CD14-positive monocyte (primary cell): ENCODE measurements around the gene SBF2. TPM values are rescaled to one million over a fixed set of nuclear protein-coding genes. Genes with fewer than 3 reads are reported as not detected.

ENCODE experiments used
- DNase-seq, 3 donors: peaks; one replicate each; pipeline ENCODE4 v3.0.0-alpha.2; 2011 to 2022
- H2AFZ ChIP-seq: 2 replicates; pipeline ENCODE4 v1.6.0; 2012; ENCODE audit warnings: mild to moderate bottlenecking, low read depth, low read length, inconsistent platforms; ENCODE audit not compliant: insufficient read depth, poor library complexity, severe bottlenecking
- H3K27ac ChIP-seq, 2 donors: 1 replicate in 1 of 2; 2 replicates in 1 of 2; pipeline ENCODE4 v1.5.1; 2012 to 2013; ENCODE audit warnings: low read length in 2 of 2, control low read depth in 1 of 2, inconsistent platforms in 1 of 2, low read depth in 1 of 2, mild to moderate bottlenecking in 1 of 2
- H3K27me3 ChIP-seq, 2 donors: one replicate each; pipeline versions ENCODE4 v1.6.0 to v1.6.1; 2011 to 2013; ENCODE audit warnings: low read length in 2 of 2; ENCODE audit not compliant: control insufficient read depth in 2 of 2, insufficient read depth in 2 of 2
- H3K36me3 ChIP-seq, 2 donors: replicated peaks in 1 of 2; 1 replicate in 1 of 2; 2 replicates in 1 of 2; pipeline versions ENCODE4 v1.5.1 to v1.6.1; 2012 to 2013; ENCODE audit warnings: low read length in 2 of 2, control low read depth in 1 of 2, inconsistent platforms in 1 of 2, mild to moderate bottlenecking in 1 of 2; ENCODE audit not compliant: insufficient read depth in 2 of 2, control insufficient read depth in 1 of 2
- H3K4me1 ChIP-seq, 2 donors: 1 replicate in 1 of 2; 2 replicates in 1 of 2; pipeline versions ENCODE4 v1.5.1 to v1.6.1; 2012 to 2013; ENCODE audit warnings: low read length in 2 of 2, control low read depth in 1 of 2, inconsistent platforms in 1 of 2, mild to moderate bottlenecking in 1 of 2, moderate library complexity in 1 of 2; ENCODE audit not compliant: insufficient read depth in 2 of 2, control insufficient read depth in 1 of 2
- H3K4me2 ChIP-seq: replicated peaks from 2 replicates; pipeline ENCODE3; 2012; ENCODE audit warnings: low read length, moderate library complexity, mild to moderate bottlenecking; ENCODE audit not compliant: poor library complexity, severe bottlenecking; ENCODE audit errors: extremely low read depth
- H3K4me3 ChIP-seq, 3 experiments: fragments of 200-600 bp in 1 of 3; sonication (generic) in 1 of 3; replicated peaks in 1 of 3; 1 replicate in 2 of 3; 2 replicates in 1 of 3; pipeline ENCODE4 v1.5.1; 2011 to 2013; ENCODE audit warnings: low read length in 3 of 3, mild to moderate bottlenecking in 3 of 3, control low read depth in 2 of 3, low read depth in 2 of 3, inconsistent platforms in 1 of 3, moderate library complexity in 1 of 3
- H3K79me2 ChIP-seq: 2 replicates; pipeline ENCODE4 v1.6.0; 2012; ENCODE audit warnings: mild to moderate bottlenecking, control low read depth, inconsistent platforms, low read length, moderate library complexity; ENCODE audit not compliant: insufficient read depth
- H3K9ac ChIP-seq: 2 replicates; pipeline ENCODE4 v1.6.0; 2017; ENCODE audit warnings: low read length, mild to moderate bottlenecking; ENCODE audit not compliant: insufficient read depth, poor library complexity, severe bottlenecking
- H3K9me3 ChIP-seq, 2 donors: replicated peaks in 1 of 2; 1 replicate in 1 of 2; 2 replicates in 1 of 2; pipeline versions ENCODE4 v1.5.1 to v1.6.1; 2012 to 2013; ENCODE audit warnings: low read length in 2 of 2, control low read depth in 1 of 2; ENCODE audit not compliant: control insufficient read depth in 1 of 2, insufficient read depth in 1 of 2
- H4K20me1 ChIP-seq: 2 replicates; pipeline ENCODE4 v1.6.0; 2012; ENCODE audit warnings: mild to moderate bottlenecking, low read length, control low read depth, moderate library complexity; ENCODE audit not compliant: insufficient read depth
- H3K27ac Mint-ChIP-seq, 7 donors: one replicate each; pipeline ENCODE4 v1.8.0; 2020; ENCODE audit warnings: mild to moderate bottlenecking in 7 of 7, mixed read lengths in 7 of 7, moderate library complexity in 6 of 7, inconsistent platforms in 2 of 7
- H3K27me3 Mint-ChIP-seq, 3 donors: one replicate each; pipeline ENCODE4 v1.8.0; 2021 to 2022; ENCODE audit warnings: low read depth in 3 of 3, mild to moderate bottlenecking in 3 of 3, mixed read lengths in 3 of 3, moderate library complexity in 3 of 3, inconsistent platforms in 1 of 3
- H3K36me3 Mint-ChIP-seq, 2 donors: one replicate each; pipeline ENCODE4 v1.8.0; 2020; ENCODE audit warnings: mixed read lengths in 2 of 2, inconsistent platforms in 1 of 2, mild to moderate bottlenecking in 1 of 2
- H3K4me1 Mint-ChIP-seq: one replicate; pipeline ENCODE4 v1.8.0; 2020; ENCODE audit warnings: mild to moderate bottlenecking, mixed read lengths
- H3K4me3 Mint-ChIP-seq, 2 donors: one replicate each; pipeline ENCODE4 v1.8.0; 2020; ENCODE audit warnings: mild to moderate bottlenecking in 2 of 2, mixed read lengths in 2 of 2, moderate library complexity in 1 of 2
- H3K9me3 Mint-ChIP-seq, 7 donors: one replicate each; pipeline ENCODE4 v1.8.0; 2020 to 2022; ENCODE audit warnings: mixed read lengths in 7 of 7, mild to moderate bottlenecking in 6 of 7, moderate library complexity in 6 of 7, inconsistent platforms in 2 of 7
- WGBS: methylation state at CpG from one replicate; pipeline ENCODE4 v1.1.5; 2013; ENCODE audit warnings: missing lambda C conversion rate; ENCODE audit not compliant: insufficient coverage; 5-methylcytosine and 5-hydroxymethylcytosine counted together
- intact Hi-C, 2 donors: fragments of 100-400 bp; cut with micrococcal nuclease; formaldehyde crosslinking; loops; one replicate each; pipeline versions ENCODE4 v1.15.0 to v1.15.1; 2023
- polyA plus RNA-seq, 3 donors: library from polyadenylated mRNA; depleted of rRNA in 1 of 3; unstranded in 2 of 3; stranded (reverse) in 1 of 3; fragments of 300-500 nt in 2 of 3; fragments of >200 nt in 1 of 3; fragmentation: Illumina TruSeq in 2 of 3; gene quantifications; 1 replicate in 2 of 3; 2 replicates in 1 of 3; pipeline ENCODE4 v1.2.3, GENCODE V29; 2012 to 2021
- TF ChIP-seq, protein P1 (sequence below): fragments of 200-600 bp; IDR thresholded peaks from one replicate; pipeline ENCODE4 v1.8.0; 2022; ENCODE audit warnings: antibody characterized with exemption, mild to moderate bottlenecking

The SBF2 gene
- polyA plus RNA-seq, 3 donors: 8.9 to 30.7 (median 16.4) TPM

DNA sequence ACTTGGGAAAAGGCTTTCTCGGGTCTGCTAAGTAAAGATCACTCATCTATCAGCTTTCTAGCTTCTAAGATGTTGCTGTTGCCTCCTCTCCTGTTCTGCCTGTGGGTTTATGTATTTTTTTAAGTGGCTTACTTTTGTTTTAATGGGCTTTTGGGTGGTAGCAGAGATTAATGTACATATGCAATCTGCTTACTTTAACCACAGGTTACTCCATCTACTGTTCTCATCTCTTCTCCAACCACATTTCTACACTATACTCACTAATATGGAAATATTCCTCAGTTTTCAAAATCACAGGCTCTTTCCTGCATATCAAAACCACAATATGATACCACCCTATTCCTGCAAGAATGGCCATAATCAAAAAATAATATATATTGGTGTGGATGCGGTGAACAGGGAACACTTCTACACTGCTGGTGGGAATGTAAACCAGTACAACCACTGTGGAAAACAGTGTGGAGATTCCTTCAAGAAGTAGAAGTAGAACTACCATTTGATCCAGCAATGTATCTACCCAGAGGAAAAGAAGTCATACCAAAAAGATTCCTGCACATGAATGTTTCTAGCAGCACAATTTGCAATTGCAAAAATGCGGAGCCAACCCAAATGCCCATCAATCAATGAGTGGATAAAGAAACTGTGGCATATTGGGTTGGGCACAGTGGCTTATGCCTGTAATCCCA lies 341.4 kb downstream of the SBF2 start:
- TF ChIP-seq, protein P1, sequence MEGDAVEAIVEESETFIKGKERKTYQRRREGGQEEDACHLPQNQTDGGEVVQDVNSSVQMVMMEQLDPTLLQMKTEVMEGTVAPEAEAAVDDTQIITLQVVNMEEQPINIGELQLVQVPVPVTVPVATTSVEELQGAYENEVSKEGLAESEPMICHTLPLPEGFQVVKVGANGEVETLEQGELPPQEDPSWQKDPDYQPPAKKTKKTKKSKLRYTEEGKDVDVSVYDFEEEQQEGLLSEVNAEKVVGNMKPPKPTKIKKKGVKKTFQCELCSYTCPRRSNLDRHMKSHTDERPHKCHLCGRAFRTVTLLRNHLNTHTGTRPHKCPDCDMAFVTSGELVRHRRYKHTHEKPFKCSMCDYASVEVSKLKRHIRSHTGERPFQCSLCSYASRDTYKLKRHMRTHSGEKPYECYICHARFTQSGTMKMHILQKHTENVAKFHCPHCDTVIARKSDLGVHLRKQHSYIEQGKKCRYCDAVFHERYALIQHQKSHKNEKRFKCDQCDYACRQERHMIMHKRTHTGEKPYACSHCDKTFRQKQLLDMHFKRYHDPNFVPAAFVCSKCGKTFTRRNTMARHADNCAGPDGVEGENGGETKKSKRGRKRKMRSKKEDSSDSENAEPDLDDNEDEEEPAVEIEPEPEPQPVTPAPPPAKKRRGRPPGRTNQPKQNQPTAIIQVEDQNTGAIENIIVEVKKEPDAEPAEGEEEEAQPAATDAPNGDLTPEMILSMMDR: no peak
- H3K9me3 Mint-ChIP-seq: no peaks in the 10 kb centered on the region
- H3K27me3 ChIP-seq: no peaks in the 10 kb centered on the region
- no peaks in the 10 kb centered on the region for H3K9me3 ChIP-seq
- intact Hi-C loops: no loop called here
- H3K27me3 Mint-ChIP-seq: peaks cover 0 to 2% (median 0%) of the 10 kb centered on the region in 3 donors
- H3K9ac ChIP-seq: no peak overlapping the region
- no peaks in the 10 kb centered on the region for H3K4me1 ChIP-seq
- H3K27ac ChIP-seq: no peak overlapping the region
- peak overlapping the region in 1 of 7 donors; percentile 69 for H3K27ac Mint-ChIP-seq
- peaks cover under 1% of the 10 kb centered on the region for H3K4me1 Mint-ChIP-seq
- no peak overlapping the region for H3K4me3 ChIP-seq
- no peak overlapping the region for H2AFZ ChIP-seq
- no CpG with 5 or more reads among the region's 3 CpGs for WGBS
- no peak overlapping the region for H3K4me2 ChIP-seq
- H3K36me3 ChIP-seq: peaks cover 3 to 14% of the 10 kb centered on the region in 2 donors
- no peak for DNase-seq
- no peak overlapping the region for H3K4me3 Mint-ChIP-seq
- no peaks in the 10 kb centered on the region for H3K79me2 ChIP-seq
- H3K36me3 Mint-ChIP-seq: peaks cover 20% of the 10 kb centered on the region in 2 donors
- H4K20me1 ChIP-seq: no peaks in the 10 kb centered on the region

DNA sequence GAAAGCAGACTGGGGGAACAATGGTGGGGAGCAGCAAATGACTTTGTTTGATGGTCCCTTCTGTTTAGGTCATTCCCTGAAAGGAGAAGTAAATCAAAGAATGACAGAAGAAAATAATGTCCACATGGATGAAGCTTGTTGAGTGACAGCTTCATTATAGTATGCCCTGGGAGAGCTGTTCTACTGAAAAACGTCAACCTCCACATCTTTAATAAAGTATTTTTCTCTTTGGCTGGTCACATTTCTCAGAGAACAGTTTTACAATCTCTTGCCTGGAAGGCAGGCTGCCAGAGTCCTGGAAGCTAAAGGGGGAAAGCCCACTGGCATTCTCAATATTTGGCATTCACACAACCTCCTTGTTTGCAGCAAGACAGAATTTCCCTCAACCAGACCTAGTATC lies 342.2 kb downstream of the SBF2 start:
- Histone ChIP-seq H3K4me2 (no peak overlapping the region), H3K9me3 (no peaks in the 10 kb centered on the region), H3K36me3 (peaks cover 3 to 17% of the 10 kb centered on the region in 2 donors), H2AFZ (no peak overlapping the region), H3K27ac (no peak overlapping the region), H3K9ac (no peak overlapping the region), H3K4me1 (no peaks in the 10 kb centered on the region), H3K4me3 (no peak overlapping the region), H3K27me3 (no peaks in the 10 kb centered on the region), H3K79me2 (no peaks in the 10 kb centered on the region), H4K20me1 (no peaks in the 10 kb centered on the region)
- H3K27ac Mint-ChIP-seq: peak overlapping the region in 1 of 7 donors; percentile 4
- no peak overlapping the region for H3K4me3 Mint-ChIP-seq
- TF ChIP-seq, protein P1: no peak
- H3K9me3 Mint-ChIP-seq: no peaks in the 10 kb centered on the region
- peaks cover 4% of the 10 kb centered on the region for H3K4me1 Mint-ChIP-seq
- intact Hi-C loops: no loop called here
- H3K27me3 Mint-ChIP-seq: no peaks in the 10 kb centered on the region
- no CpG with 5 or more reads among the region's 1 CpG for WGBS
- peaks cover 20 to 23% of the 10 kb centered on the region in 2 donors for H3K36me3 Mint-ChIP-seq
- no peak for DNase-seq
